AG04450 (cell line): Measurements from ENCODE around the gene CREBRF. TPM values are rescaled to one million over a fixed set of nuclear protein-coding genes. Genes with fewer than 3 reads are reported as not detected.
"Not testable (repeated sequence)": the region's sequence is repeated elsewhere in the genome, so short reads cannot be mapped to it uniquely, and the experiment has no call there.

ENCODE experiments used
- CTCF ChIA-PET: fragments of 300-600, 350-600 bp; formaldehyde crosslinking; extraction: SDS; loops from one replicate; lab custom pipeline; 2022; ENCODE audit warnings: antibody characterized with exemption, inconsistent platforms; lab: Charles Lee
- POLR2A ChIA-PET: fragments of 350-600 bp; formaldehyde crosslinking; extraction: SDS; loops from one replicate; lab custom pipeline; 2021; ENCODE audit warnings: antibody characterized with exemption, inconsistent platforms; lab: Yijun Ruan, JAX
- DNase-seq: peaks from one replicate; pipeline ENCODE4 v3.0.0-alpha.2; 2011; ENCODE audit warnings: low read depth, low spot score
- H3K27ac ChIP-seq: one replicate; pipeline ENCODE4 v1.5.1; 2012; ENCODE audit warnings: low read depth, low read length, control low read depth
- H3K27me3 ChIP-seq: one replicate; pipeline ENCODE4 v1.6.0; 2012; ENCODE audit warnings: low read length; ENCODE audit not compliant: control insufficient read depth, insufficient read depth
- H3K4me3 ChIP-seq: 2 replicates; pipeline ENCODE4 v1.5.1; 2011; ENCODE audit warnings: mild to moderate bottlenecking, low read depth, low read length, control low read depth
- H3K9me3 ChIP-seq: 2 replicates; pipeline ENCODE4 v1.5.1; 2012; ENCODE audit warnings: low read length; ENCODE audit not compliant: control insufficient read depth, insufficient read depth
- polyA plus RNA-seq: library from polyadenylated mRNA; depleted of rRNA; stranded (reverse); fragments of >200 nt; gene quantifications from 2 replicates; pipeline ENCODE4 v1.2.3, GENCODE V29; 2011
- TF ChIP-seq, protein P1 (sequence below): IDR thresholded peaks from 2 replicates; pipeline ENCODE4 v1.5.1; 2011; ENCODE audit warnings: low read depth, low read length, control low read depth, inconsistent platforms

CREBRF gene
- polyA plus RNA-seq, 1 experiment = 20.4 TPM

DNA sequence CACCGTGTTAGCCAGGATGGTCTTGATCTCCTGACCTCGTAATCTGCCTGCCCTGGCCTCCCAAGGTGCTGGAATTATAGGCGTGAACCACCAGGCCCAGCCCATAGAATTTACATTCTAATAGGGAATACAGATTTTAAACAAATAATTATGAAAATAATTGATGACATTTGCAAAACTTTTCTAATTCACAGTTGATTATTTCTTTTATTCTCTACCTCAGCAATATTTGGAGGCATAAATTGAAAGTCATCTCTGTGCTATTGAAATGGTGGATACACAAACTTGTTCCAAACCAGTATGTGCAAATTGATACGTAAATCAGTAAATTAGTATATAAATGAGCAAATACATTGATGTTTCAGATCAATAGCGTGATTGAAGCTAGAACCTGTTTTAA, 96.4 kb downstream of the CREBRF start:
- H3K27me3 ChIP-seq = no peaks in the 10 kb centered on the region
- TF ChIP-seq, protein P1, sequence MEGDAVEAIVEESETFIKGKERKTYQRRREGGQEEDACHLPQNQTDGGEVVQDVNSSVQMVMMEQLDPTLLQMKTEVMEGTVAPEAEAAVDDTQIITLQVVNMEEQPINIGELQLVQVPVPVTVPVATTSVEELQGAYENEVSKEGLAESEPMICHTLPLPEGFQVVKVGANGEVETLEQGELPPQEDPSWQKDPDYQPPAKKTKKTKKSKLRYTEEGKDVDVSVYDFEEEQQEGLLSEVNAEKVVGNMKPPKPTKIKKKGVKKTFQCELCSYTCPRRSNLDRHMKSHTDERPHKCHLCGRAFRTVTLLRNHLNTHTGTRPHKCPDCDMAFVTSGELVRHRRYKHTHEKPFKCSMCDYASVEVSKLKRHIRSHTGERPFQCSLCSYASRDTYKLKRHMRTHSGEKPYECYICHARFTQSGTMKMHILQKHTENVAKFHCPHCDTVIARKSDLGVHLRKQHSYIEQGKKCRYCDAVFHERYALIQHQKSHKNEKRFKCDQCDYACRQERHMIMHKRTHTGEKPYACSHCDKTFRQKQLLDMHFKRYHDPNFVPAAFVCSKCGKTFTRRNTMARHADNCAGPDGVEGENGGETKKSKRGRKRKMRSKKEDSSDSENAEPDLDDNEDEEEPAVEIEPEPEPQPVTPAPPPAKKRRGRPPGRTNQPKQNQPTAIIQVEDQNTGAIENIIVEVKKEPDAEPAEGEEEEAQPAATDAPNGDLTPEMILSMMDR = no peak
- no peak overlapping the region for H3K4me3 ChIP-seq
- CTCF ChIA-PET = interaction anchor here (1.1 to 1.2 kb wide), 2 partner anchors 13 to 446 kb away, joined by 3 read pairs; no protein-coding TSS in a partner anchor
- no peak overlapping the region for H3K27ac ChIP-seq
- POLR2A ChIA-PET = no interaction called here
- DNase-seq = no peak
- no peaks in the 10 kb centered on the region for H3K9me3 ChIP-seq

DNA sequence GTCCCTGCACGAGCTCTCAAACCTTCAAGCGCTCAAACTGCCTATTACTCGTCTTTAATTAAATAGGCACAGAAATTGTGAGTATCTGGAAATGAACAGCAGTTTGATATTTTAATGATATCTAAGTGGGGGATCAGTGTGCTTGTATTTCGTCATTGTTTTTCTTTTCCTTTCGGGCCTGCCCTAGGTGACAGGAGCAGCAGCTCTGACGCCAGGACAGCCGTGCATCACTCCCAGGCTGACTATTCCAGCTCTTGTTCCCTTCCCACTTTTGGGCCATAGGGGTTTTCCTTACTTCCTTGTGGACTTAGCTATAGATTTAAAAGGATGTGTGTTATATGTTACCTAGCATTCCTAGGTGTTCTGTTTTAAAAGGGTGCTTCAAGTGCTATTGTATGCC, 97.7 kb downstream of the CREBRF start:
- TF ChIP-seq, protein P1 = no peak
- ChIA-PET CTCF (interaction anchor here (1.1 kb wide), 2 partner anchors 11 to 12 kb away, joined by 3 read pairs; no protein-coding TSS in a partner anchor), POLR2A (no interaction called here)
- Histone ChIP-seq H3K9me3 (no peaks in the 10 kb centered on the region), H3K27me3 (no peaks in the 10 kb centered on the region), H3K27ac (no peak overlapping the region), H3K4me3 (no peak overlapping the region)
- no peak for DNase-seq

DNA sequence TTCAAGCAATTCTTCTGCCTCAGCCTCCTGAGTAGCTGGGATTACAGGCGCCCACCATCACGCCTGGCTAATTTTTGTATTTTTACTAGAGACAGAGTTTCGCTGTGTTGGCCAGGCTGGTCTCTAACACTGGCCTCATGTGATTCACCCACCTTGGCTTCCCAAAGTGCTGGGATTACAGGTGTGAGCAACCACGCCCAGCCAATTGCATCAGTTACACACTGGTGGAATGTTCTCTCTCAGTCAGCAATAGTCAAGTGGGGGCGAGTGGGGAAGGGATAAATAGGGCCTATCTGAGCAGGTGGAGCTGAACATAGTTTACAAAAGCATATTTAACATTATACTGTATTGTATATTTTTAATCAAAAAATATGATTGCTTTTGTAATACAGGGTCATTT, 98.5 kb downstream of the CREBRF start:
- CTCF ChIA-PET, DNase-seq: not testable (repeated sequence)

DNA sequence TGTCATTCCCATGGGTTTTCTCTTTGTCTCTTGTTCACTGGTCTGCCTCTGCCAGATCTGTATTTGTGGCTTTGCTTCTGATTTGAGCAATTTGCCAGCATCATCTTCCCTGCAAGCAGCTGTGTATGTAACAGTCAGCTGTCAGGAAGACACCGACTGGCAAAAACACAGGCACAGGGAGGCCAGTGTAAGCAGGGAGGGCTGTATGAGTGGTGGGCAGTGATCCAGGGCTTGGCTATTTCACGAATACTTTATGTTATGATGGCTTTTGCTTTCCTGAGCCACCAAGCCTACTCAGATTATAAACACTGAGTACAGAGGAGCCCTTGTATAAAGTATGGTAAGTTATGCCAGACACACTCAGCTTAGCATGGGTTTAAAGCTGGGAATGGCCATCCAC, 99.8 kb downstream of the CREBRF start:
- TF ChIP-seq, protein P1 = no peak
- H3K27me3 ChIP-seq = no peaks in the 10 kb centered on the region
- H3K27ac ChIP-seq = no peak overlapping the region
- H3K4me3 ChIP-seq = no peak overlapping the region
- H3K9me3 ChIP-seq = no peaks in the 10 kb centered on the region
- no peak for DNase-seq
- CTCF ChIA-PET = interaction anchor here (1.1 kb wide), 1 partner anchor 11 kb away, joined by 3 read pairs; no protein-coding TSS in a partner anchor
- POLR2A ChIA-PET = no interaction called here

More for the DNA sequence above, 98.5 kb downstream of the CREBRF start:
- H3K27ac ChIP-seq, H3K9me3 ChIP-seq, POLR2A ChIA-PET, H3K4me3 ChIP-seq, H3K27me3 ChIP-seq: not testable (repeated sequence)

DNA sequence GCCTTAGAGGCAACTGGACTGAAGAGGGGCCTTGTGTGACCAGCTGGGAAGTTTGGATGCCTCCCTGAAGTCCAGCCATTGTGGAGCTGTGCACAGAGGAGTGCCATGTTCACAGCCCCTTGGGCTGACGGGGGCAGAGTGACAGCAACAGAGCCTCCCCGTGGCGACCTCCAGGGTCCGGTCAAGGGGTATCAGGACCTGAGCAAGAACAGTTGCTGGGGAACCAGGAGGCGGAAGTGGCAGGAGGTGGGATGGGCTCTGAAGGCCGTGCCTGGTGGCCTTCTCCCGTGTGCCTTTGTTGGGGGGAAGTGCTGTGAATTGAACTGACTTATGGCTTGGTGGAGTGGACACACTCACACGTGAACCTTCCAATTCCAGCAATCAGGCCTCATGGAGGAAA, 102.2 kb downstream of the CREBRF start:
- TF ChIP-seq, protein P1 = no peak
- CTCF ChIA-PET = interaction anchor here (1.4 kb wide), 1 partner anchor 180 kb away, joined by 5 read pairs; no protein-coding TSS in a partner anchor
- DNase-seq = no peak
- Histone ChIP-seq H3K4me3 (no peak overlapping the region), H3K27me3 (no peaks in the 10 kb centered on the region), H3K27ac (no peak overlapping the region), H3K9me3 (no peaks in the 10 kb centered on the region)
- POLR2A ChIA-PET = interaction anchor here (0.7 kb wide), 2 partner anchors 35 to 148 kb away, joined by 3 to 4 read pairs; no protein-coding TSS in a partner anchor
